ENCODE results near the gene CACNA2D4. TPM values are rescaled to one million over a fixed set of nuclear protein-coding genes. Genes with fewer than 3 reads are reported as not detected.

Gene CACNA2D4
- total and polyA plus RNA-seq, 12 donors: 0.54 to 9.1 (median 3.1) TPM

DNA sequence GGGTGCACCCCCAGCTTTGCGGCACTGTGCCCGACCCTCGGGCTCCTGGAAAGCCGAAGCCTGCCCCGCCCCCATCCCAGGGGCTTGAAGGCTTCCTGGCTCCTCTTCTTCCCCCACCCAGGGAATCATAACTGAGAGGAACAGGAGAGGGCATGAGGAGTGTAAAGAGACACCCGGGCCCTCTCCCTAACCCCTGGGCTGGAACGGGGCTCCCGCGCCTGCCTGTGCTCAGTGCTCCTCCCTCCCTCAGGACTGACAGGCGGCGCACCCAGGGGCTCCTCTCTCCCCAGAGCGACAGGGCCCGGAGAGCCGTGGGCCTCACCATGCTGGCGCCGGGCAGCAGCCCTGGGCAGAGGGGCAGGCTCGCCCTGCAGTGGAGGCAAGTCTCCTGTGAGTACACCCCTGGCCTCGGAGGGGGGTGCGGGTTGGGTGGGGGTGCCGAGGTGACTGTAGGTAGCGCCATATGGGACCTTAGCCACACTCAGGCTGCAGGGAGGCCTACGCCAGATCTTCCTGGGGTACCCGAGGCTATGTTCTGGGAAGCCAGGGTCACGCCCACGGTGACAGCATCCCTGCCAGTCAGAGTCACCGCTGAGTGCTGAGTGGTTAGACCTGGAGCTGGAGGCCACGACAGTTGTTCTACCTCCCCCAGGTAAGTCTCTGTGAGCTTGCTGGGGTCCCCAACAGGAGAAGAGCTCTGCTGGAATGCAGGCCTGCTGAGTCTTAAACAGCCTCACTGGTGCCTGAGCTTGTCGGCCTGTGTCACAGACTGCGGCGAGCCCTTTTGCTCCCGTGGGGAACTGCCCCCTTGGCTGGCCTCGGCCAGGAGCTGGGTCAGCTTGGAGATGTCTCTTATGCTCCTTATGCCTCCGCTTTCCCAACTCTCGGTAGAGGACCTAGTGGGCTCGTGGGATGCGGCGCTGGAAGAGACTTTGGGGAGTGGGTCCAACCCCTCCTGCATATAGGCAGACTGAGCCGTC is 90.3 kb downstream of the CACNA2D4 start:
- Histone ChIP-seq H3K4me1 (replicated peaks in 1 of 2) (no peaks in the 10 kb centered on the region), H3K36me3 (replicated peaks in 1 of 2) (no peaks in the 10 kb centered on the region), H3K27ac (no peak overlapping the region), H3K27me3 (no peaks in the 10 kb centered on the region), H3K9me3 (replicated peaks in 1 of 3) (no peaks in the 10 kb centered on the region), H3K4me3 (no peak overlapping the region)
- TF ChIP-seq, protein P1, sequence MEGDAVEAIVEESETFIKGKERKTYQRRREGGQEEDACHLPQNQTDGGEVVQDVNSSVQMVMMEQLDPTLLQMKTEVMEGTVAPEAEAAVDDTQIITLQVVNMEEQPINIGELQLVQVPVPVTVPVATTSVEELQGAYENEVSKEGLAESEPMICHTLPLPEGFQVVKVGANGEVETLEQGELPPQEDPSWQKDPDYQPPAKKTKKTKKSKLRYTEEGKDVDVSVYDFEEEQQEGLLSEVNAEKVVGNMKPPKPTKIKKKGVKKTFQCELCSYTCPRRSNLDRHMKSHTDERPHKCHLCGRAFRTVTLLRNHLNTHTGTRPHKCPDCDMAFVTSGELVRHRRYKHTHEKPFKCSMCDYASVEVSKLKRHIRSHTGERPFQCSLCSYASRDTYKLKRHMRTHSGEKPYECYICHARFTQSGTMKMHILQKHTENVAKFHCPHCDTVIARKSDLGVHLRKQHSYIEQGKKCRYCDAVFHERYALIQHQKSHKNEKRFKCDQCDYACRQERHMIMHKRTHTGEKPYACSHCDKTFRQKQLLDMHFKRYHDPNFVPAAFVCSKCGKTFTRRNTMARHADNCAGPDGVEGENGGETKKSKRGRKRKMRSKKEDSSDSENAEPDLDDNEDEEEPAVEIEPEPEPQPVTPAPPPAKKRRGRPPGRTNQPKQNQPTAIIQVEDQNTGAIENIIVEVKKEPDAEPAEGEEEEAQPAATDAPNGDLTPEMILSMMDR (IDR thresholded peaks at IDR 0.05): no peak
- no peak for TF ChIP-seq POLR2A (IDR thresholded peaks at IDR 0.05)
- intact Hi-C loops (cut with DNase I): no loop called here
- DNase-seq: no peak
- WGBS, 4 donors: 86 to 97% (median 88%) methylated on average over 16 to 38 of the region's 38 CpGs

DNA sequence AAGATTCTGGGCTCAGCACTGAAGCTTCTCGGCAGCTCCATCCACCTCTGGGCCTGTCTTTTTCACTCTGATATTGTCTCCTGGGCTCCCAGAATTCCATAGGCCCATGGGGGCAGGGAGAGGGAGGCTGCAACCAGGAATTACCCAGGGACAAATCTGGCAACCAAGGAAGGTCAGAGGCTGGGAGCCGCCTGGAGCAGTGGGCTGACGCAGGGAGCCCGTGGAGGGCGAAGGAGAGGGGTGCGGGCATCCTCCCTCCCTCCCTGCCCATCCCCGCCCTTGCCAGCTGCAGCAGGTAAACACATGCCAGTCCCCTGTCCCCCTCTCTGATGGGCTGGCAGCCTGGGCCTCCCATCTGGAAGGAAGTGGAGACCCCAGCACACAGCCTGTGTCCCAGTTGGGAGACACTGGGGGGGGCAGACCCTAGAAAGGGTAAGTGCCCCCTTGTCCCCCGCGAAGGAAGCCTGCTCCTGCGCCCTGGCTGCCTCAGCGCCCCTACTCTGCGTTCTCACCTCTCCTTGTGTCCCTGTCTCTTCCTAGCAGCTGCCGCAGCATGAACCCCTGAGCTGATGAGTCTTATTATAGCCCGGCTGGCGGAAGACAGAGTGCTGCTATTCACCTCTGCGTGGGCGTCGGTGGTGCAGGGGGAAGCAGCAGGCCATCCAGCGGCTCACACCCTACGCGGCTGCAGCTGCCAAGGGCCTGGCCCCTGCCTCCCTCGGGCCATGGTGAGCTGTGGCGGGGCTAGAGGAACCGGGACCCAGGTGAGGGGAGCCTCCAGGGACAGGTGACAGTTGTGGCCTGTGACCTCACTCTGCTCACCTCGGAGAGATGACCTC is 91.4 kb downstream of the CACNA2D4 start:
- no peak for DNase-seq
- intact Hi-C loops (cut with DNase I): no loop called here

DNA sequence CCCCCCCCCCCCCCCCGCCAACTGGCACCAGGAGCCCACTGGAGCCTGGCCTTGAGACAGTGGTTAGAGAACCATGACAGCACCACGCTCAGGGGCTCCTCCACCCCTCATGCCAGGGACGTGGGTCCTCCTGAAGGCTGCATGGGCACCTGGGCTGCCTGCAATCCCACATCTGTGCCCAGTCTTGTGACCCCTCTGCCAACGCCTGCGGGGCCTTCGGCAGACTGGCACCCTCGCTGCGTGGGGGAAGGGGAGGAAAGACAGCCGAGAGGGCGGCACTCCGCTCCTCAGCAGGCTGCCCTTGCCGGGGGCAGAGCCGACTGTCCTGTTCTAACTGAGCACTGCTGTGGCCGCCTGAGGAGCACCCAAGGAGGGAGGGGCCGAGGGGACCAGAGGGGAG is 92.1 kb downstream of the CACNA2D4 start:
- Histone ChIP-seq H3K27me3 (peaks cover 16% of the 10 kb centered on the region), H3K27ac (no peak overlapping the region), H3K9me3 (replicated peaks in 1 of 3) (no peaks in the 10 kb centered on the region), H3K36me3 (replicated peaks in 1 of 2) (no peaks in the 10 kb centered on the region), H3K4me1 (replicated peaks in 1 of 2) (no peaks in the 10 kb centered on the region), H3K4me3 (no peak overlapping the region)
- intact Hi-C loops (cut with DNase I): no loop called here
- DNase-seq: no peak
- TF ChIP-seq, protein P1 (IDR thresholded peaks at IDR 0.05): no peak
- no peak for TF ChIP-seq POLR2A (IDR thresholded peaks at IDR 0.05)
- 69 to 86% (median 82%) methylated on average over 15 of the region's 15 CpGs; no CpG with 5 or more reads in 1 of the 4 donors for WGBS, 4 donors

More for the DNA sequence above, 91.4 kb downstream of the CACNA2D4 start:
- Histone ChIP-seq H3K4me3 (no peak overlapping the region), H3K27me3 (peaks cover 10% of the 10 kb centered on the region), H3K4me1 (replicated peaks in 1 of 2) (no peaks in the 10 kb centered on the region), H3K36me3 (replicated peaks in 1 of 2) (no peaks in the 10 kb centered on the region), H3K27ac (no peak overlapping the region), H3K9me3 (replicated peaks in 1 of 3) (no peaks in the 10 kb centered on the region)
- no peak for TF ChIP-seq POLR2A (IDR thresholded peaks at IDR 0.05)
- TF ChIP-seq, protein P1 (IDR thresholded peaks at IDR 0.05): no peak
- 76 to 87% (median 77%) methylated on average over 14 to 25 of the region's 25 CpGs for WGBS, 4 donors

Measured in adrenal gland (tissue), 12 donors.